ENCODE results near the gene KIAA0825. TPM values are rescaled to one million over a fixed set of nuclear protein-coding genes. Genes with fewer than 3 reads are reported as not detected.
"Not testable (repeated sequence)": the region's sequence is repeated elsewhere in the genome, so short reads cannot be mapped to it uniquely, and the experiment has no call there.

The KIAA0825 gene
- total and polyA plus RNA-seq, 2 experiments from 2014 or later = 1.7 to 1.8 TPM

DNA sequence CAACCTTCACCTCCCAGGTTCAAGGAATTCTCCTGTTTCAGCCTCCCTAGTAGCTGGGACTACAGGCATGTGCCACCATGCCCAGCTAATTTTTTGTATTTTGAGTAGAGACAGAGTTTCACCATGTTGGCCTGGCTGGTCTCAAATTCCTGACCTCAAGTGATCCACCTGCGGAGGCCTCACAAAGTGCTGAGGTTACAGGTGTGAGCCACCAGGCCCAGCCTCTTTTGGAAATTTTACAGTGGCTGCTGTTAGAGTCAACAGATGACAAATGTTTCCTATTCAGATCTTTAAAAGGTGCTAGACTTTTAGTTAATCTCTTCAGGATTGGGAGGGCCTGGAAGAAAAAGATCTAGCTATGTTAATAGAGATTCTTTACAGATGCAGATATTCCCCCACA is 45.1 kb downstream of the KIAA0825 start:
- H3K27ac ChIP-seq (ENCODE audit: low read depth) = 0 out of 2 replicates have a peak overlapping the region, but pooled peaks have one; percentile 22
- not testable (repeated sequence) for H3K27me3 ChIP-seq (ENCODE audit: insufficient read depth); H3K36me3 Mint-ChIP-seq (ENCODE audit: low read depth); H3K79me2 ChIP-seq (replicated peaks; ENCODE audit: insufficient read depth); H3F3A ChIP-seq (replicated peaks; ENCODE audit: low read depth); H3K4me1 ChIP-seq (ENCODE audit: insufficient read depth); H2AFZ ChIP-seq; H3K9me2 ChIP-seq (ENCODE audit: insufficient read depth); H3K4me3 Mint-ChIP-seq; H3K4me2 ChIP-seq; H3K4me3 ChIP-seq; H3K9me3 Mint-ChIP-seq; H4K20me1 ChIP-seq (replicated peaks; ENCODE audit: insufficient read depth); H3K36me3 ChIP-seq (ENCODE audit: insufficient read depth); H3K27me3 Mint-ChIP-seq (ENCODE audit: insufficient read depth, low read depth, poor library complexity)
- TF ChIP-seq, protein P1, sequence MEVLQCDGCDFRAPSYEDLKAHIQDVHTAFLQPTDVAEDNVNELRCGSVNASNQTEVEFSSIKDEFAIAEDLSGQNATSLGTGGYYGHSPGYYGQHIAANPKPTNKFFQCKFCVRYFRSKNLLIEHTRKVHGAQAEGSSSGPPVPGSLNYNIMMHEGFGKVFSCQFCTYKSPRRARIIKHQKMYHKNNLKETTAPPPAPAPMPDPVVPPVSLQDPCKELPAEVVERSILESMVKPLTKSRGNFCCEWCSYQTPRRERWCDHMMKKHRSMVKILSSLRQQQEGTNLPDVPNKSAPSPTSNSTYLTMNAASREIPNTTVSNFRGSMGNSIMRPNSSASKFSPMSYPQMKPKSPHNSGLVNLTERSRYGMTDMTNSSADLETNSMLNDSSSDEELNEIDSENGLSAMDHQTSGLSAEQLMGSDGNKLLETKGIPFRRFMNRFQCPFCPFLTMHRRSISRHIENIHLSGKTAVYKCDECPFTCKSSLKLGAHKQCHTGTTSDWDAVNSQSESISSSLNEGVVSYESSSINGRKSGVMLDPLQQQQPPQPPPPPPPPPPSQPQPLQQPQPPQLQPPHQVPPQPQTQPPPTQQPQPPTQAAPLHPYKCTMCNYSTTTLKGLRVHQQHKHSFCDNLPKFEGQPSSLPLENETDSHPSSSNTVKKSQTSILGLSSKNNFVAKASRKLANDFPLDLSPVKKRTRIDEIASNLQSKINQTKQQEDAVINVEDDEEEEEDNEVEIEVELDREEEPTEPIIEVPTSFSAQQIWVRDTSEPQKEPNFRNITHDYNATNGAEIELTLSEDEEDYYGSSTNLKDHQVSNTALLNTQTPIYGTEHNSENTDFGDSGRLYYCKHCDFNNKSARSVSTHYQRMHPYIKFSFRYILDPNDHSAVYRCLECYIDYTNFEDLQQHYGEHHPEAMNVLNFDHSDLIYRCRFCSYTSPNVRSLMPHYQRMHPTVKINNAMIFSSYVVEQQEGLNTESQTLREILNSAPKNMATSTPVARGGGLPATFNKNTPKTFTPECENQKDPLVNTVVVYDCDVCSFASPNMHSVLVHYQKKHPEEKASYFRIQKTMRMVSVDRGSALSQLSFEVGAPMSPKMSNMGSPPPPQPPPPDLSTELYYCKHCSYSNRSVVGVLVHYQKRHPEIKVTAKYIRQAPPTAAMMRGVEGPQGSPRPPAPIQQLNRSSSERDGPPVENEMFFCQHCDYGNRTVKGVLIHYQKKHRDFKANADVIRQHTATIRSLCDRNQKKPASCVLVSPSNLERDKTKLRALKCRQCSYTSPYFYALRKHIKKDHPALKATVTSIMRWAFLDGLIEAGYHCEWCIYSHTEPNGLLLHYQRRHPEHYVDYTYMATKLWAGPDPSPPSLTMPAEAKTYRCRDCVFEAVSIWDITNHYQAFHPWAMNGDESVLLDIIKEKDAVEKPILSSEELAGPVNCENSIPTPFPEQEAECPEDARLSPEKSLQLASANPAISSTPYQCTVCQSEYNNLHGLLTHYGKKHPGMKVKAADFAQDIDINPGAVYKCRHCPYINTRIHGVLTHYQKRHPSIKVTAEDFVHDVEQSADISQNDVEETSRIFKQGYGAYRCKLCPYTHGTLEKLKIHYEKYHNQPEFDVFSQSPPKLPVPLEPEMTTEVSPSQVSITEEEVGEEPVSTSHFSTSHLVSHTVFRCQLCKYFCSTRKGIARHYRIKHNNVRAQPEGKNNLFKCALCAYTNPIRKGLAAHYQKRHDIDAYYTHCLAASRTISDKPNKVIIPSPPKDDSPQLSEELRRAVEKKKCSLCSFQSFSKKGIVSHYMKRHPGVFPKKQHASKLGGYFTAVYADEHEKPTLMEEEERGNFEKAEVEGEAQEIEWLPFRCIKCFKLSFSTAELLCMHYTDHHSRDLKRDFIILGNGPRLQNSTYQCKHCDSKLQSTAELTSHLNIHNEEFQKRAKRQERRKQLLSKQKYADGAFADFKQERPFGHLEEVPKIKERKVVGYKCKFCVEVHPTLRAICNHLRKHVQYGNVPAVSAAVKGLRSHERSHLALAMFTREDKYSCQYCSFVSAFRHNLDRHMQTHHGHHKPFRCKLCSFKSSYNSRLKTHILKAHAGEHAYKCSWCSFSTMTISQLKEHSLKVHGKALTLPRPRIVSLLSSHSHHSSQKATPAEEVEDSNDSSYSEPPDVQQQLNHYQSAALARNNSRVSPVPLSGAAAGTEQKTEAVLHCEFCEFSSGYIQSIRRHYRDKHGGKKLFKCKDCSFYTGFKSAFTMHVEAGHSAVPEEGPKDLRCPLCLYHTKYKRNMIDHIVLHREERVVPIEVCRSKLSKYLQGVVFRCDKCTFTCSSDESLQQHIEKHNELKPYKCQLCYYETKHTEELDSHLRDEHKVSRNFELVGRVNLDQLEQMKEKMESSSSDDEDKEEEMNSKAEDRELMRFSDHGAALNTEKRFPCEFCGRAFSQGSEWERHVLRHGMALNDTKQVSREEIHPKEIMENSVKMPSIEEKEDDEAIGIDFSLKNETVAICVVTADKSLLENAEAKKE (CRISPR knock-in tag; IDR thresholded peaks at IDR 0.05) = peak; percentile 75; the same call in 1 of the 2 replicates
- ATAC-seq (peak; percentile 69), DNase-seq (ENCODE audit: low spot score) (peak; percentile 45)
- peaks cover 13% of the 10 kb centered on the region for H3K4me1 Mint-ChIP-seq
- H3K27ac Mint-ChIP-seq = peak overlapping the region; percentile 58

DNA sequence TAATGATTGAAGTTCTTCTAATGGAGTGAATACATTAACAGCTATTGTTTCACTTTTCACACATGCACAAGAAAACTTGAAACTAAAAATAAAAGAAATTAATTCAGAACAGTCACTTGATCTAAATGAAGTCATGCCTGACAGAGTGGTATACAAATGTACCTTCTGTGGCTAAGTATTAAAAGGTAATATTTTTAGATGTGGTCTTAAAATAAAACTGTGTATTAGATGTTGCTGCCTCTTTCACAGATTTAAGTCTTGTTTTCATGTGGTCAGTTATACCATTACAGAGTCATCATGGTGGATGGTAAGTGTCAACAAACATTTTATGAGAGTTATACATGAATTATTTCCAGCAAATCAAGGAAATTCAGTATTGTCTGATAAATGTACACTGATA is 47.0 kb downstream of the KIAA0825 start:
- ATAC-seq = no peak
- no peaks in the 10 kb centered on the region for H3K27me3 Mint-ChIP-seq (ENCODE audit: insufficient read depth, low read depth, poor library complexity)
- H3K36me3 Mint-ChIP-seq (ENCODE audit: low read depth) = no peaks in the 10 kb centered on the region
- no peak overlapping the region for H3K4me3 Mint-ChIP-seq
- H3K4me2 ChIP-seq = no peak overlapping the region
- no peaks in the 10 kb centered on the region for H3K9me3 Mint-ChIP-seq
- H2AFZ ChIP-seq = no peak overlapping the region
- peaks cover 13% of the 10 kb centered on the region for H3K4me1 Mint-ChIP-seq
- no peaks in the 10 kb centered on the region for H3K9me2 ChIP-seq (ENCODE audit: insufficient read depth)
- H3K27me3 ChIP-seq (ENCODE audit: insufficient read depth) = no peaks in the 10 kb centered on the region
- TF ChIP-seq, protein P2, sequence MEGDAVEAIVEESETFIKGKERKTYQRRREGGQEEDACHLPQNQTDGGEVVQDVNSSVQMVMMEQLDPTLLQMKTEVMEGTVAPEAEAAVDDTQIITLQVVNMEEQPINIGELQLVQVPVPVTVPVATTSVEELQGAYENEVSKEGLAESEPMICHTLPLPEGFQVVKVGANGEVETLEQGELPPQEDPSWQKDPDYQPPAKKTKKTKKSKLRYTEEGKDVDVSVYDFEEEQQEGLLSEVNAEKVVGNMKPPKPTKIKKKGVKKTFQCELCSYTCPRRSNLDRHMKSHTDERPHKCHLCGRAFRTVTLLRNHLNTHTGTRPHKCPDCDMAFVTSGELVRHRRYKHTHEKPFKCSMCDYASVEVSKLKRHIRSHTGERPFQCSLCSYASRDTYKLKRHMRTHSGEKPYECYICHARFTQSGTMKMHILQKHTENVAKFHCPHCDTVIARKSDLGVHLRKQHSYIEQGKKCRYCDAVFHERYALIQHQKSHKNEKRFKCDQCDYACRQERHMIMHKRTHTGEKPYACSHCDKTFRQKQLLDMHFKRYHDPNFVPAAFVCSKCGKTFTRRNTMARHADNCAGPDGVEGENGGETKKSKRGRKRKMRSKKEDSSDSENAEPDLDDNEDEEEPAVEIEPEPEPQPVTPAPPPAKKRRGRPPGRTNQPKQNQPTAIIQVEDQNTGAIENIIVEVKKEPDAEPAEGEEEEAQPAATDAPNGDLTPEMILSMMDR (conservative IDR thresholded peaks at IDR 0.05; ENCODE audit: low read depth in 2 of 2) = no peak
- no peak for DNase-seq (ENCODE audit: low spot score)
- H3F3A ChIP-seq (replicated peaks; ENCODE audit: low read depth) = no peaks in the 10 kb centered on the region
- no peaks in the 10 kb centered on the region for H4K20me1 ChIP-seq (replicated peaks; ENCODE audit: insufficient read depth)
- H3K79me2 ChIP-seq (replicated peaks; ENCODE audit: insufficient read depth) = no peaks in the 10 kb centered on the region
- no peaks in the 10 kb centered on the region for H3K4me1 ChIP-seq (ENCODE audit: insufficient read depth)
- no peaks in the 10 kb centered on the region for H3K36me3 ChIP-seq (ENCODE audit: insufficient read depth)
- H3K27ac ChIP-seq (ENCODE audit: low read depth) = no peak overlapping the region
- no peak overlapping the region for H3K4me3 ChIP-seq
- no peak overlapping the region for H3K27ac Mint-ChIP-seq

Data from GM23338 (cell line).